Loucy (cell line): ENCODE measurements around the gene ATP13A5.

Experiments used
- H2AFZ ChIP-seq: fragments of 200-600 bp; sonication (generic); 2 replicates; pipeline ENCODE4 v1.6.0; 2016; ENCODE audit warnings: antibody characterized with exemption, mild to moderate bottlenecking, low read length, moderate library complexity
- H3F3A ChIP-seq: fragments of 200-600 bp; 2 replicates; pipeline ENCODE4 v1.6.0; 2016; ENCODE audit warnings: antibody characterized with exemption, low read depth, mild to moderate bottlenecking
- H3K27me3 ChIP-seq: fragments of 200-600 bp; sonication (generic); 2 replicates; pipeline ENCODE4 v1.6.1; 2014; ENCODE audit warnings: low read length, mild to moderate bottlenecking; ENCODE audit not compliant: insufficient read depth, poor library complexity, severe bottlenecking
- H3K36me3 ChIP-seq: fragments of 200-600 bp; sonication (generic); 2 replicates; pipeline ENCODE4 v1.6.1; 2016; ENCODE audit warnings: low read length; ENCODE audit not compliant: insufficient read depth
- H3K4me1 ChIP-seq: fragments of 200-600 bp; sonication (generic); 2 replicates; pipeline ENCODE4 v1.5.1; 2014; ENCODE audit warnings: low read length, mild to moderate bottlenecking; ENCODE audit not compliant: insufficient read depth, poor library complexity, severe bottlenecking
- H3K4me2 ChIP-seq: fragments of 200-600 bp; sonication (generic); 2 replicates; pipeline ENCODE4 v1.6.0; 2014; ENCODE audit warnings: antibody characterized with exemption, low read length, low read depth, mild to moderate bottlenecking; ENCODE audit not compliant: poor library complexity, severe bottlenecking
- H3K4me3 ChIP-seq: fragments of 200-600 bp; sonication (generic); 2 replicates; pipeline ENCODE4 v1.5.1; 2014; ENCODE audit warnings: low read length, mild to moderate bottlenecking, mixed read lengths; ENCODE audit not compliant: poor library complexity, severe bottlenecking
- H3K79me2 ChIP-seq: fragments of 200-600 bp; sonication (generic); 2 replicates; pipeline ENCODE4 v1.6.1; 2014; ENCODE audit warnings: low read length; ENCODE audit not compliant: insufficient read depth
- H3K9ac ChIP-seq: fragments of 200-600 bp; sonication (generic); 2 replicates; pipeline ENCODE4 v1.6.0; 2014; ENCODE audit warnings: mild to moderate bottlenecking, low read depth, low read length, moderate library complexity; ENCODE audit not compliant: poor library complexity, severe bottlenecking
- H3K9me2 ChIP-seq: fragments of 200-600 bp; sonication (generic); replicated peaks from 2 replicates; pipeline ENCODE4 v1.6.1; 2016; ENCODE audit warnings: low read depth, low read length, mixed read lengths
- H3K9me3 ChIP-seq: fragments of 200-600 bp; sonication (generic); 2 replicates; pipeline ENCODE4 v1.6.1; 2014; ENCODE audit warnings: mild to moderate bottlenecking, antibody characterized with exemption, low read length, low read depth; ENCODE audit not compliant: insufficient read depth
- H4K20me1 ChIP-seq: fragments of 200-600 bp; sonication (generic); 2 replicates; pipeline ENCODE4 v1.6.0; 2014; ENCODE audit warnings: antibody characterized with exemption, low read length, mild to moderate bottlenecking; ENCODE audit not compliant: insufficient read depth, poor library complexity, severe bottlenecking
- CTCF ChIP-seq: fragments of 200-600 bp; sonication (generic); conservative IDR thresholded peaks from 2 replicates; pipeline ENCODE4 v1.5.1; 2014; ENCODE audit warnings: mild to moderate bottlenecking, antibody characterized with exemption, low read length
- EZH2phosphoT487 ChIP-seq: fragments of 200-600 bp; IDR thresholded peaks from 2 replicates; pipeline ENCODE4 v1.6.1; 2018; ENCODE audit warnings: antibody characterized with exemption, mild to moderate bottlenecking, moderate library complexity, borderline replicate concordance

The ATP13A5 gene

GRCh38 chr3:193346259-193346658 is 32.3 kb downstream of the ATP13A5 start:
- Histone ChIP-seq H3K9me2 (no peaks in the 10 kb centered on the region), H2AFZ (no peak overlapping the region), H3K4me1 (no peaks in the 10 kb centered on the region), H3K4me2 (no peak overlapping the region), H3F3A (no peaks in the 10 kb centered on the region), H3K9ac (no peak overlapping the region), H3K79me2 (no peaks in the 10 kb centered on the region), H3K4me3 (no peak overlapping the region), H3K36me3 (no peaks in the 10 kb centered on the region), H3K27me3 (no peaks in the 10 kb centered on the region), H3K9me3 (no peaks in the 10 kb centered on the region), H4K20me1 (no peaks in the 10 kb centered on the region)
- TF ChIP-seq CTCF, result no peak
- TF ChIP-seq EZH2phosphoT487, result no peak

- Histone ChIP-seq H3K79me2 (no peaks in the 10 kb centered on the region), H3K4me3 (no peak overlapping the region), H3K9me2 (no peaks in the 10 kb centered on the region), H3K9me3 (no peaks in the 10 kb centered on the region), H3K4me1 (no peaks in the 10 kb centered on the region), H3F3A (no peaks in the 10 kb centered on the region), H4K20me1 (no peaks in the 10 kb centered on the region), H3K27me3 (no peaks in the 10 kb centered on the region), H2AFZ (no peak overlapping the region), H3K4me2 (no peak overlapping the region), H3K9ac (no peak overlapping the region), H3K36me3 (no peaks in the 10 kb centered on the region)
- no peak for TF ChIP-seq CTCF
- no peak for TF ChIP-seq EZH2phosphoT487
These were observed 33.1 kb downstream of the ATP13A5 start for GRCh38 chr3:193345431-193345830.

- TF ChIP-seq CTCF, result no peak
- no peak for TF ChIP-seq EZH2phosphoT487
These were observed 34.1 kb downstream of the ATP13A5 start for GRCh38 chr3:193344486-193344885.

More at GRCh38 chr3:193344486-193344885, 34.1 kb downstream of the ATP13A5 start:
- Histone ChIP-seq H3K36me3 (no peaks in the 10 kb centered on the region), H3K27me3 (no peaks in the 10 kb centered on the region), H3K9me2 (no peaks in the 10 kb centered on the region), H3K4me1 (no peaks in the 10 kb centered on the region), H3K9me3 (no peaks in the 10 kb centered on the region), H3K9ac (no peak overlapping the region), H3K4me2 (no peak overlapping the region), H3K4me3 (no peak overlapping the region), H2AFZ (no peak overlapping the region), H3F3A (no peaks in the 10 kb centered on the region), H4K20me1 (no peaks in the 10 kb centered on the region), H3K79me2 (no peaks in the 10 kb centered on the region)
